HFFc6 (cell line): ENCODE results near the gene RTN4RL2. TPM values are rescaled to one million over a fixed set of nuclear protein-coding genes. Genes with fewer than 3 reads are reported as not detected.

Source experiments
- DNase-seq: peaks from one replicate; pipeline ENCODE4 v3.0.0-alpha.2; 2018
- H3K27ac Mint-ChIP-seq: 2 replicates; pipeline ENCODE4 v1.8.0; 2020; ENCODE audit warnings: mild to moderate bottlenecking, mixed read lengths
- H3K27me3 Mint-ChIP-seq: 2 replicates; pipeline ENCODE4 v1.8.0; 2021; ENCODE audit warnings: mild to moderate bottlenecking, moderate library complexity, mixed read lengths; ENCODE audit not compliant: insufficient read depth
- H3K36me3 Mint-ChIP-seq: 2 replicates; pipeline ENCODE4 v1.8.0; 2021; ENCODE audit warnings: low read depth, mixed read lengths
- H3K4me1 Mint-ChIP-seq: 2 replicates; pipeline ENCODE4 v1.8.0; 2020; ENCODE audit warnings: low read depth, mixed read lengths
- H3K4me3 Mint-ChIP-seq: 2 replicates; pipeline ENCODE4 v1.8.0; 2020; ENCODE audit warnings: mild to moderate bottlenecking, moderate library complexity, mixed read lengths
- H3K9me3 Mint-ChIP-seq: 2 replicates; pipeline ENCODE4 v1.8.0; 2020; ENCODE audit warnings: mild to moderate bottlenecking, mixed read lengths
- CTCF ChIP-seq: fragments of 200-600 bp; sonication (generic); IDR thresholded peaks from 2 replicates; pipeline ENCODE4 v1.5.0; 2021; ENCODE audit warnings: antibody characterized with exemption, mild to moderate bottlenecking
- total RNA-seq, 6 experiments: library from RNA; stranded (reverse); fragmentation: NEBNext Ultra II Directional; extraction: Animal tissue kit (Norgen Biotek cat#: 25700); gene quantifications; 2 replicates in 1 of 6; 3 replicates in 5 of 6; pipeline ENCODE4 v1.2.3, GENCODE V29; 2021

The RTN4RL2 gene
- total RNA-seq, 6 experiments from 2014 or later, result 0.09 to 0.66 (median 0.35) TPM

GRCh38 chr11:57484141-57484710 is 23.9 kb downstream of the RTN4RL2 start:
- Mint-ChIP-seq H3K36me3 (no peaks in the 10 kb centered on the region), H3K9me3 (no peaks in the 10 kb centered on the region), H3K27me3 (peaks cover 7% of the 10 kb centered on the region), H3K4me3 (no peak overlapping the region), H3K4me1 (peaks cover 6% of the 10 kb centered on the region), H3K27ac (no peak overlapping the region)
- DNase-seq, result no peak
- no peak for TF ChIP-seq CTCF

- peaks cover 8% of the 10 kb centered on the region for H3K4me1 Mint-ChIP-seq
- peak overlapping the region; percentile 10; the same call in 1 of the 2 replicates for H3K27ac Mint-ChIP-seq
- no peak overlapping the region for H3K4me3 Mint-ChIP-seq
- no peak for TF ChIP-seq CTCF
- H3K27me3 Mint-ChIP-seq, result peaks cover 5% of the 10 kb centered on the region
- no peaks in the 10 kb centered on the region for H3K36me3 Mint-ChIP-seq
- H3K9me3 Mint-ChIP-seq, result no peaks in the 10 kb centered on the region
- DNase-seq, result no peak
These were observed 25.1 kb downstream of the RTN4RL2 start for GRCh38 chr11:57485217-57485990.

- TF ChIP-seq CTCF, result no peak
- Mint-ChIP-seq H3K4me1 (peaks cover 14% of the 10 kb centered on the region), H3K27me3 (peaks cover 4% of the 10 kb centered on the region), H3K27ac (no peak overlapping the region), H3K9me3 (no peaks in the 10 kb centered on the region), H3K36me3 (no peaks in the 10 kb centered on the region), H3K4me3 (no peak overlapping the region)
- DNase-seq, result no peak
These were observed 26.9 kb downstream of the RTN4RL2 start for GRCh38 chr11:57487021-57487778.

GRCh38 chr11:57487920-57488659 is 27.8 kb downstream of the RTN4RL2 start:
- no peak for TF ChIP-seq CTCF
- DNase-seq, result no peak
- Mint-ChIP-seq H3K27ac (no peak overlapping the region), H3K4me1 (peaks cover 14% of the 10 kb centered on the region), H3K27me3 (peaks cover 3% of the 10 kb centered on the region), H3K36me3 (no peaks in the 10 kb centered on the region), H3K4me3 (no peak overlapping the region), H3K9me3 (no peaks in the 10 kb centered on the region)
